HG03432 (cell line): ENCODE results near the gene RPL10.
"Not testable (repeated sequence)": the region's sequence is repeated elsewhere in the genome, so short reads cannot be mapped to it uniquely, and the experiment has no call there.

Experiments
- ATAC-seq: cut with Tn5 transposase; IDR thresholded peaks from one replicate; pipeline ENCODE4 v1.9.1; 2021; ENCODE audit warnings: mild to moderate bottlenecking, moderate library complexity; ENCODE audit not compliant: unreplicated experiment

Gene RPL10

DNA sequence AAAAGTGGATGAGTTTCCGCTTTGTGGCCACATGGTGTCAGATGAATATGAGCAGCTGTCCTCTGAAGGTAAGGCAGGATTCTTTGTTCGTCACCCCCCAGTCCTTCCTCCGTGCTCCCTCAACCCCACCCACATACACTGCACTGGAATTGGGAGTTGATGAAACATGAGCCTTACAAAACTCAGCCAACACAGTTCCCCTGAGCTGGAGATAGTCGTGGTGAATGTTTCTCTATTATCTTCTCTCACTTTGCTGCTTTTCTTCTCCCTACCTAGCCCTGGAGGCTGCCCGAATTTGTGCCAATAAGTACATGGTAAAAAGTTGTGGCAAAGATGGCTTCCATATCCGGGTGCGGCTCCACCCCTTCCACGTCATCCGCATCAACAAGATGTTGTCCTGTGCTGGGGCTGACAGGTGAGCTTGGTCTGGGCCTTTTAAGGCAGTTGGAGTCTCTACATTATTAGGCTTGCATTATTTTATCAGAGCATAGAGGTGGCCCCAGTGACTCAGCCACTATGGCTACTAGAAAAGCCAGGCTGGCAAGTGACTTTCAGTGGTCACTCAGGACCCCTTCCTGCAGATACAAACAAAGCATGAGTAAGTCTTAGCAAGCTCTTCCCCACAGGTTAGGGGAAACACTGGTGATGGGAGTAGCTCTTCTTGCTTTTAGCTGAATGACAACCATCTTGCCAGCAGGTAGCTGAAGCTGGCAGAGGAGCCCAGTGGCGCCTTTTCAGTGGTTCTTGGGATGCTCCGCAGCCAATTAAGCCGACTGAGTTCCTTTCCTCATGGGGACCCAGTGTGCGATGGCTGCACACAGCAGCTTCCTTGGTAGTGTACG, 1.6 kb downstream of the RPL10 start:
- ATAC-seq = no peak

- not testable (repeated sequence) for ATAC-seq
Observed at GRCh38 chrX:154400369-154400817, 2.2 kb downstream of the RPL10 start.

DNA sequence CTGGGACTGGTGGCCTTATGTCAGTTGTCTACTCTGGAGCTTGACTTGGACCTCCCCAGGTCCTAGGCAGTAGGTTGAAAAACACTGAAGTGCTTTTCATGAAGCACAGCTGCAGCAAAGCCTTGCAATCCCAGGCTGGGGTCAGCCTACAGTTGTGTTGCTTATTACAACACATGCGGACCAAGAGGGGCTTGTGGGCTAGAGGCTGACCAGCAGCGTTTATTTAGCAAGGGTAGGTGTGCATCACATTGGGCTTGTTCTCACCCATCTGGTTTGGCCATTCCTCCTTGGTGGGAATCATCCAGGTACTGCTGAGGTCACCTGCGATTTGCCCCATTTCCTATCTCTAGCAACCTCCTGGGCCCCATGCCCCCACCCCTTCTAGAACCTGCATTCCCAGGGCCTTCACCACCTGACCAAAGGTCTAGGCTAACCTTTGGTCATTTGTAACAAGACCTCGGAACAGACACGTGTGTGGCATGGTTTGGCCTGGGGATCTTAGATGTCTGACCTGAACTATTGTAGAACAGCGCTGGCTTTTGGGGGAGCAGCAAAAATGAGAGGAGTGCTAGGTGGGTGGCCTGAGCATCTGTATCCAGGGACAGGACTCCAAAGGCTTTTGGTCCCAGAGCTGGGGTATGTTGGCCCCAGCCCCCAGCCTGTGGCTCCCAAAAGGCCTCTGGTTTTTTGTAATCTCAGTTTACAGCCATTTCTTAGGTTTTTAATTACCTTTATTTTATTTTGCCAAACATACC, 3.0 kb downstream of the RPL10 start:
- no peak for ATAC-seq

GRCh38 chrX:154401918-154402621, 3.9 kb downstream of the RPL10 start:
- no peak for ATAC-seq

DNA sequence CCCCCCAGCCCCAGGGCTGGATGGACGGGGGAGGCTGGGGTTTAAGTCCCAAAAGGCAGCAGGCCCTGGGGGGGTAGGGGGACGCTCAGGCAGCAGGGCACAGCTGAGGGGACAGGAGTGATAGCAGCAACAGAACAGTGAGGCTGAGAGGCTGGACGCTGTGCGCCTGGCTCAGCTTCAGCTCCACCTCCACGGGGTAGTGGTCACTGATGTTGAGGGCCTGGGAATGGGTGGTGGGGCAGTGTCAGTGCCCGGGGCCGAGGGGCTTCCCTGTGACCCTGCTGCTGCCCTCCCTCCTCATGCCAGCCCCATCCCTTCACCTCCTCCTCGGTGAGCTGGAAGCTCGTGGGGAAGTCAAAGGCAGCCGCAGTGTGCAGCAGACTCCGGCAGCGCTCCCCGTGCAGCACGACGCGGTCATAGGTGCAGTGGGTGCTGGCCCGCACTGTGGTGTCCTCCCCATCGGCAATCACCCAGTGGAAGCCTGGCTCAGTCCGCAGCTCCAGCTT, 4.5 kb downstream of the RPL10 start:
- ATAC-seq = no peak

GRCh38 chrX:154403192-154403591, 5.0 kb downstream of the RPL10 start:
- ATAC-seq = no peak

- ATAC-seq = no peak
Observed at GRCh38 chrX:154403858-154404257, 5.7 kb downstream of the RPL10 start.

- no peak for ATAC-seq
Observed at GRCh38 chrX:154404625-154405192, 6.5 kb downstream of the RPL10 start.

DNA sequence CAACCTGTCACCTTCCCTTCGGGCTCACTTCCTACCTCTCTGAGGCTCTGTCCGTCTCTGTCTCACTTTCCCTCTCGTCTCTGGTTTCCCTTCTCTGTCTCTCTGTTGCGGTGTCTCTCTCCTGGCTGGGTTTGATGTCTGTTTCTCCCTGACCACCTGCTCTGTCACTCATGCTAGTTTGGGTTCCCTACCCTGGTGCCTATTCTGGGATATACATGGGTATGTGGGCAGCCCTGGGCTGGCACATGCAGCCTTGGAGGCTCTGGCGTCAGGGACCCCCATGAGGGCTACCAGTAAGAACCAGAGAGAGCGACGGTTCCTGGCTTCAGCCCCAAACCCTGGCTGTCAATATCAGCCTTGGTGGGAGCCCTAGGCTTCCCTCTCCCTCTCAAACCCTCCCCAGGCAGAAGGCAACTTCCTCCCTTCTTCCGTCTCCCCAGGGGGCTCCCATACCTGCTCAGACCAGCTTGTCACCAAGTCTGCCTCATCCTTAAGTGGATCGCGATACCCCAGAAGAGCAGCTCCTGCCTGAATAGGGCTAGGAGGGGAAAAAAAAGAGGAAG, 10.6 kb downstream of the RPL10 start:
- no peak for ATAC-seq

- ATAC-seq = no peak
Observed at GRCh38 chrX:154409222-154409871, 11.2 kb downstream of the RPL10 start, which contains the start of gene DNASE1L1. Gene DNASE1L1 (minus strand): TSS chrX:154409254. CDS start chrX:154405568, 3,686 bp downstream.

- peak; percentile 71 for ATAC-seq
Observed at GRCh38 chrX:154411981-154412340, 13.8 kb downstream of the RPL10 start.

DNA sequence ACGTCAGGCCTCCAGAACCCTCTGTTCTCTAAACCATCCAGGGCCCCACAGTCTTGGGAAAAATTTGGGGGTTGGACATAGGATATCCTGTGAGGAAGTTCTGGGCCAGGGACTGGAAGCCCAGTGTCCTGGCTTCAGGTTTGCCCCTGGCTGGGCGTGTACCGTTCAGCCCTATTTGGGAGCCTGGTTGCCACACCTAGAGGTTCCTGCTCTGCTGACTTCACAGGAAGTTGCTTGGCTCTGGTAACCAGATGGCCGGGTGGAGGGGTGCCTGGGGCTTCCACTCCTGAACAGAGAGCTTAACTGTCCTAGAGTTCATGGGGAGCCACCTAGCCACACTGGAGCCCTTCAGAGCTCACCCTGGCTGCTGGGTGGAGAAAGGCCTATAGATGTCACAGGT, 14.3 kb downstream of the RPL10 start:
- ATAC-seq = no peak

DNA sequence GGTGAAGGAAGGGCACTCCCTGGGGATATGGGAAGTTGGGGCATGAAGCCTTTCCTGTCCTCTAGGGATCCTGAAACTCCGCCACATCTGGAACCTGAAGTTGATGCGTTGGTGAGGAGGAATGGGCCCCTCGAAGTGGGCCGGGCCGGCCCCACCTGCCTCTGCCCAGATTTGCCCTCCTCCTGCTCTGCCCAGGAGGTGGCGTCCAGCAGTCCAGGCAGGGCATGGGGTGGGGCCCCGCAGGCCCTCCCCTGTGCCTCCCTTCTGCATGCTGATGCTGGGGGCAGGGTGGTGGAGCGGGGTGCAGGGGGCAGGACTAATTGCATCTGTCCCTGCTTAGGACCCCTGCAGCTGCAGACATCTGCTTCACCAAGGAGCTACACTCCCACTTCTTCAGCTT, 15.0 kb downstream of the RPL10 start:
- ATAC-seq = no peak

DNA sequence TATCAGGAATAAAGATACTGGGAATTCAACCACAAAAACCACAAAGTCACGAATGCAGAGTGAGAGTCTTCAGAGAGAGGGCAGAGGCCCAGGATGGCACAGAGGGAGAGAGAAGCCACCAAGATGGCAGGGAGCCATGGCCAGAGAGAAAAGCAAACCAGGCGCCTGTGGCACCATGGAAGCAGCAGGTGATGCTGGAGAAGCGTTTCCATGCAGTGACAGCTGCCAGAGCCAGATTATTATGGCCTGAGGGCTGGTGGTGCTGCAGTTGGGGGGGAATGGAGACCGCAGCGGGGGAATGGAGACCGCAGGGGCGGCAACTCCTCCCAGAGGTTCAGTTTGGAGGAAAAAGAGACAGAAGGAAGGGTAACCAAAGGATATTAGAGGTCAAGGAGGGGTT, 19.0 kb downstream of the RPL10 start:
- no peak for ATAC-seq

DNA sequence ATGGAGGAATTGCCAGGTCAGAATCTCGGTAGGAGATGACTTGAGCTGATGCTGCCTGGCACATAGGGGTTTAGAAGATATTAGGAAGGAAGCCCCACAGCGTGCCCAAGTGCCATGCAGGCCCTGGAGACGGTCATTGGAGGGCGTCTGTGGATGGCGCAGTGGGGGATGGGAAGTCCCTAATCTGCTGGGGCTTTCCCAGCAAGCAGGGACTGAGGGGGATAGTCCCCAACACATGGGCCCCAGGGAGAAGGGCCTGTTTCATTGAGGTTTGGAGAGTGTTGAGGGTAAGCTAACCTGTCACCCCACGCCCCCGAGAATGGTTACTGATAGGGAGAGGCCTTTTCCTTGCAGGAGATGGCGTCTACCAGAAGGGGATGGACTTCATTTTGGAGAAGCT, 21.0 kb downstream of the RPL10 start:
- no peak for ATAC-seq

- no peak for ATAC-seq
Observed at GRCh38 chrX:154419688-154420401, 21.7 kb downstream of the RPL10 start.

DNA sequence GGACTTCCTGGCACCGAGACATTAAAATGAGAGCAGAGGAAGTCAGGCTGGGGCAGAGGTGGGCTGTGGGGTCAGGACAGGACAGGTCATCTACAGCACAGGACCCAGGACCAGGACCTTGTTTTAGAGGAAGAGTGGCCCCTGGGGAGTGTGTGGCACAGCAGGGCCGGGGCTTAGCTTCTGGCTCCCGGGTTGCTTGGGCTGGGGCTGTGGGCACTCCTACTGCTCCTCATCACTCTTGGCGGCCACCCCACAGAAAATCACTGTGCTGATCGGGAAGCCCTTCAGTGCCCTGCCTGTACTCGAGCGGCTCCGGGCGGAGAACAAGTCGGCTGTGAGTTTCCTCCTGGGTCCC, 22.2 kb downstream of the RPL10 start:
- no peak for ATAC-seq

DNA sequence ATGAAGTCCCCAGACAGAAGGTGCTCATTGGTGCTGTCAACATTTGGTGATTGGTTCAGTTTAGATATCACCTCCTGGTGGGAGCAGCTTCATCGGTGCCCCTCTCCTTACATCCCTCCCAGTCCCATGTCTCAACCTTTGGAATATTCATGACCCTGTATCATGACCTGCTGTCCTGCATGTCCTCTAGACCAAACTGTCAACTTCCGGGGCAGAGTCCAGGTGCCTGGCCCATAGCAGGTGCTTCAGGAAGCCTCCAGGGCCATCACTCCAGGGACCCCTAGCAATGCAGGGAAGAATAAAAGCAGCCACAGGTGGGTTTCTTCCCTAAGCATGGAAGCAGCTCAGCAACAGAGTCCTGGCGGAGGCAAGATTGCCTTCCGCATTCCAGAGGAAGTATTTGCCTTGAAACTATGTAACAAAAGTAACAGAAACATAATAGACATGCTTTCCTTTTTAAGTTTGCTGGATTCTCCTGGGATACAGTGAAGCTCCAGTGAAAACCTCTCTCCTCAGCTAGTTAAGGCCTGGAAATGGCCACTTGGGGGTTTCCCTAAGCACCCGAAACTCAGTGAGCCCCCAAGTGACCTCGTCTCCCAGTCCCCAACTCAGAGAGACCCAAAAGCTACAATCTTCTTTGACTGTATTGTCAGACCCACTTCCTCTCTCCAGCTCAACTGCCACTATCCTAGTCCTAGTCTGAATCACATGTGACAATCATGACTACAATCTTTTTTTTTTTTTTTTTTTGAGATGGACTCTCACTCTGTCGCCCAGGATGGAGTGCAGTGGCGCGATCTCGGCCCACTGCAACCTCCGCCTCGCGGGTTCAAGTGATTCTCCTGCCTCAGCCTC, 29.0 kb downstream of the RPL10 start:
- ATAC-seq = no peak
